ENCODE measurements around the gene ACAT2.

ACAT2 gene

DNA sequence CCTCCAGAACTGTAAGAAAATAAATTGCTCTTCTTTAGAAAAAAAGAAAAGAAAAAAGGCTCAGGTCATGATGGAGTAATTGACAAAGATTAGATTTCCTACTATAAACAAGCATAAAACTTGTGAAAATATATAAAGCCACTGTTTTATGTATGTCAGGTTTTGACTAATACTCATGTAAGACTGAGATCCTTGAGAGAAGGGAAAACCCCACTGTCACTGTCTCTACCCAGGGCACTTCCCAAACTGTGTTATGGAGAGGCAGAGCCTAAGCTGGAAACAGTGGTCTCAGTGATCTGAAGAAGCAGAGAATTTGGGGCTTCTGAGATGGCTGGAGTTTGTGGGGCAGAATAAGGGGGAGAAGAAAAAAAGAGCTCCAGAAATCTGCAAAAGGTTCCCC, 7.6 kb downstream of the ACAT2 start:
- POLR2A ChIA-PET: interaction anchor here (0.6 to 2.6 kb wide), 2 partner anchors 19 to 38 kb away, joined by 4 to 10 read pairs; partner anchors contain the start of gene TCP1
- TF ChIP-seq ZNF843 (tag by site-specific recombination; IDR thresholded peaks at IDR 0.05) (no peak), ZBTB20 (tag by site-specific recombination; IDR thresholded peaks at IDR 0.05) (no peak), ZNF24 (tag by site-specific recombination; IDR thresholded peaks at IDR 0.05) (no peak), ZNF501 (tag by site-specific recombination; IDR thresholded peaks at IDR 0.05) (no peak), ZNF76 (tag by site-specific recombination; IDR thresholded peaks at IDR 0.05; ENCODE audit: borderline replicate concordance, low read depth) (no peak), ZSCAN23 (tag by site-specific recombination; IDR thresholded peaks at IDR 0.05) (no peak), SP2 (tag by site-specific recombination; IDR thresholded peaks at IDR 0.05) (no peak), ZNF221 (tag by site-specific recombination; IDR thresholded peaks at IDR 0.05; ENCODE audit: borderline replicate concordance) (no peak), ZNF837 (tag by site-specific recombination; IDR thresholded peaks at IDR 0.05) (no peak), ZNF624 (tag by site-specific recombination; IDR thresholded peaks at IDR 0.05) (no peak), ZNF670 (tag by site-specific recombination; IDR thresholded peaks at IDR 0.05; ENCODE audit: low read depth) (no peak), KLF8 (tag by site-specific recombination; IDR thresholded peaks at IDR 0.05) (no peak), ZNF629 (tag by site-specific recombination; IDR thresholded peaks at IDR 0.05) (no peak)
- TF ChIP-seq, protein P1, sequence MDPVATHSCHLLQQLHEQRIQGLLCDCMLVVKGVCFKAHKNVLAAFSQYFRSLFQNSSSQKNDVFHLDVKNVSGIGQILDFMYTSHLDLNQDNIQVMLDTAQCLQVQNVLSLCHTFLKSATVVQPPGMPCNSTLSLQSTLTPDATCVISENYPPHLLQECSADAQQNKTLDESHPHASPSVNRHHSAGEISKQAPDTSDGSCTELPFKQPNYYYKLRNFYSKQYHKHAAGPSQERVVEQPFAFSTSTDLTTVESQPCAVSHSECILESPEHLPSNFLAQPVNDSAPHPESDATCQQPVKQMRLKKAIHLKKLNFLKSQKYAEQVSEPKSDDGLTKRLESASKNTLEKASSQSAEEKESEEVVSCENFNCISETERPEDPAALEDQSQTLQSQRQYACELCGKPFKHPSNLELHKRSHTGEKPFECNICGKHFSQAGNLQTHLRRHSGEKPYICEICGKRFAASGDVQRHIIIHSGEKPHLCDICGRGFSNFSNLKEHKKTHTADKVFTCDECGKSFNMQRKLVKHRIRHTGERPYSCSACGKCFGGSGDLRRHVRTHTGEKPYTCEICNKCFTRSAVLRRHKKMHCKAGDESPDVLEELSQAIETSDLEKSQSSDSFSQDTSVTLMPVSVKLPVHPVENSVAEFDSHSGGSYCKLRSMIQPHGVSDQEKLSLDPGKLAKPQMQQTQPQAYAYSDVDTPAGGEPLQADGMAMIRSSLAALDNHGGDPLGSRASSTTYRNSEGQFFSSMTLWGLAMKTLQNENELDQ (tag by site-specific recombination; IDR thresholded peaks at IDR 0.05; ENCODE audit: low read depth): no peak
- TF ChIP-seq, protein P2, sequence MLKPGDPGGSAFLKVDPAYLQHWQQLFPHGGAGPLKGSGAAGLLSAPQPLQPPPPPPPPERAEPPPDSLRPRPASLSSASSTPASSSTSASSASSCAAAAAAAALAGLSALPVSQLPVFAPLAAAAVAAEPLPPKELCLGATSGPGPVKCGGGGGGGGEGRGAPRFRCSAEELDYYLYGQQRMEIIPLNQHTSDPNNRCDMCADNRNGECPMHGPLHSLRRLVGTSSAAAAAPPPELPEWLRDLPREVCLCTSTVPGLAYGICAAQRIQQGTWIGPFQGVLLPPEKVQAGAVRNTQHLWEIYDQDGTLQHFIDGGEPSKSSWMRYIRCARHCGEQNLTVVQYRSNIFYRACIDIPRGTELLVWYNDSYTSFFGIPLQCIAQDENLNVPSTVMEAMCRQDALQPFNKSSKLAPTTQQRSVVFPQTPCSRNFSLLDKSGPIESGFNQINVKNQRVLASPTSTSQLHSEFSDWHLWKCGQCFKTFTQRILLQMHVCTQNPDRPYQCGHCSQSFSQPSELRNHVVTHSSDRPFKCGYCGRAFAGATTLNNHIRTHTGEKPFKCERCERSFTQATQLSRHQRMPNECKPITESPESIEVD (tag by site-specific recombination; IDR thresholded peaks at IDR 0.05): no peak
- TF ChIP-seq, protein P3, sequence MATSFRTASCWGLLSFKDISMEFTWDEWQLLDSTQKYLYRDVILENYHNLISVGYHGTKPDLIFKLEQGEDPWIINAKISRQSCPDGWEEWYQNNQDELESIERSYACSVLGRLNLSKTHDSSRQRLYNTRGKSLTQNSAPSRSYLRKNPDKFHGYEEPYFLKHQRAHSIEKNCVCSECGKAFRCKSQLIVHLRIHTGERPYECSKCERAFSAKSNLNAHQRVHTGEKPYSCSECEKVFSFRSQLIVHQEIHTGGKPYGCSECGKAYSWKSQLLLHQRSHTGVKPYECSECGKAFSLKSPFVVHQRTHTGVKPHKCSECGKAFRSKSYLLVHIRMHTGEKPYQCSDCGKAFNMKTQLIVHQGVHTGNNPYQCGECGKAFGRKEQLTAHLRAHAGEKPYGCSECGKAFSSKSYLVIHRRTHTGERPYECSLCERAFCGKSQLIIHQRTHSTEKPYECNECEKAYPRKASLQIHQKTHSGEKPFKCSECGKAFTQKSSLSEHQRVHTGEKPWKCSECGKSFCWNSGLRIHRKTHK (tag by site-specific recombination; IDR thresholded peaks at IDR 0.05): no peak
- TF ChIP-seq, protein P4, sequence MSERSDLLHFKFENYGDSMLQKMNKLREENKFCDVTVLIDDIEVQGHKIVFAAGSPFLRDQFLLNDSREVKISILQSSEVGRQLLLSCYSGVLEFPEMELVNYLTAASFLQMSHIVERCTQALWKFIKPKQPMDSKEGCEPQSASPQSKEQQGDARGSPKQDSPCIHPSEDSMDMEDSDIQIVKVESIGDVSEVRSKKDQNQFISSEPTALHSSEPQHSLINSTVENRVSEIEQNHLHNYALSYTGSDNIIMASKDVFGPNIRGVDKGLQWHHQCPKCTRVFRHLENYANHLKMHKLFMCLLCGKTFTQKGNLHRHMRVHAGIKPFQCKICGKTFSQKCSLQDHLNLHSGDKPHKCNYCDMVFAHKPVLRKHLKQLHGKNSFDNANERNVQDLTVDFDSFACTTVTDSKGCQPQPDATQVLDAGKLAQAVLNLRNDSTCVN (tag by site-specific recombination; optimal IDR thresholded peaks at IDR 0.05): no peak
- CTCF ChIA-PET: interaction anchor here (1.2 kb wide), 1 partner anchor 9 kb away, joined by 3 read pairs; no protein-coding TSS in a partner anchor
- no peak overlapping the region for H3K27ac ChIP-seq (ENCODE audit: extremely low read depth, low read depth, low read length)
- no peak overlapping the region for H3K4me3 ChIP-seq (ENCODE audit: low read depth, low read length)
- H3K36me3 ChIP-seq (ENCODE audit: control insufficient read depth in 2 of 2, insufficient read depth in 1 of 2, low read length in 2 of 2): peaks cover 69 to 95% of the 10 kb centered on the region in 2 experiments
- no peaks in the 10 kb centered on the region for H3K4me1 ChIP-seq (ENCODE audit: control insufficient read depth, insufficient read depth, low read length)
- H3K9me3 ChIP-seq (ENCODE audit: control insufficient read depth, insufficient read depth, low read depth, low read length): no peaks in the 10 kb centered on the region

DNA sequence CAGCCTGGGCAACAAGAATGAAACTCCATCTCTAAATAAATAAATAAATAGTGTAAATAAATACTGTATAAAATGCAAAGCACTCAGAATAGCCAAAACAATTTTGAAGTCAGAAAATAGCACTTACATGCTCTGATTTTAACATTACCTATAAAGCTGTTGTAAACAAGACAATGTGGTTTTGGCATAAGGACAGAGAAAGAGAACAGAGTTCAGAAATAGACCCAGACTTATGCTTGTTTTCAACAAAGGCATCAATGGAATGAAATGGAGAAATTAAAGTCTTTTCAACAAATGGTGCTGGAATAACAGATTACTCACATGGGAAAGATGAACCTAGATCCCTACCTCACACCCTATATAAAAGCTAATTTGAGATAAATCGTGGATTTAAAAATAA, 10.4 kb downstream of the ACAT2 start:
- ChIA-PET POLR2A (interaction anchor here (0.8 to 2.0 kb wide), 4 partner anchors 8 to 45 kb away, joined by 3 to 9 read pairs (median 6); partner anchors contain the start of genes ACAT2, TCP1 and WTAP), CTCF (no interaction called here)
- H3K4me3 ChIP-seq (ENCODE audit: low read depth, low read length): no peak overlapping the region
- H3K27ac ChIP-seq (ENCODE audit: extremely low read depth, low read depth, low read length): no peak overlapping the region
- peaks cover 60 to 94% of the 10 kb centered on the region in 2 experiments for H3K36me3 ChIP-seq (ENCODE audit: control insufficient read depth in 2 of 2, insufficient read depth in 1 of 2, low read length in 2 of 2)
- no peaks in the 10 kb centered on the region for H3K9me3 ChIP-seq (ENCODE audit: control insufficient read depth, insufficient read depth, low read depth, low read length)
- H3K4me1 ChIP-seq (ENCODE audit: control insufficient read depth, insufficient read depth, low read length): no peaks in the 10 kb centered on the region
- TF ChIP-seq, protein P5, sequence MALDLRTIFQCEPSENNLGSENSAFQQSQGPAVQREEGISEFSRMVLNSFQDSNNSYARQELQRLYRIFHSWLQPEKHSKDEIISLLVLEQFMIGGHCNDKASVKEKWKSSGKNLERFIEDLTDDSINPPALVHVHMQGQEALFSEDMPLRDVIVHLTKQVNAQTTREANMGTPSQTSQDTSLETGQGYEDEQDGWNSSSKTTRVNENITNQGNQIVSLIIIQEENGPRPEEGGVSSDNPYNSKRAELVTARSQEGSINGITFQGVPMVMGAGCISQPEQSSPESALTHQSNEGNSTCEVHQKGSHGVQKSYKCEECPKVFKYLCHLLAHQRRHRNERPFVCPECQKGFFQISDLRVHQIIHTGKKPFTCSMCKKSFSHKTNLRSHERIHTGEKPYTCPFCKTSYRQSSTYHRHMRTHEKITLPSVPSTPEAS (tag by site-specific recombination; IDR thresholded peaks at IDR 0.05): no peak
- no peak for TF ChIP-seq ZNF2 (tag by site-specific recombination; IDR thresholded peaks at IDR 0.05)
- TF ChIP-seq ZNF549 (tag by site-specific recombination; IDR thresholded peaks at IDR 0.05): no peak
- TF ChIP-seq ZNF302 (tag by site-specific recombination; IDR thresholded peaks at IDR 0.05; ENCODE audit: low read depth): no peak
- TF ChIP-seq, protein P6, sequence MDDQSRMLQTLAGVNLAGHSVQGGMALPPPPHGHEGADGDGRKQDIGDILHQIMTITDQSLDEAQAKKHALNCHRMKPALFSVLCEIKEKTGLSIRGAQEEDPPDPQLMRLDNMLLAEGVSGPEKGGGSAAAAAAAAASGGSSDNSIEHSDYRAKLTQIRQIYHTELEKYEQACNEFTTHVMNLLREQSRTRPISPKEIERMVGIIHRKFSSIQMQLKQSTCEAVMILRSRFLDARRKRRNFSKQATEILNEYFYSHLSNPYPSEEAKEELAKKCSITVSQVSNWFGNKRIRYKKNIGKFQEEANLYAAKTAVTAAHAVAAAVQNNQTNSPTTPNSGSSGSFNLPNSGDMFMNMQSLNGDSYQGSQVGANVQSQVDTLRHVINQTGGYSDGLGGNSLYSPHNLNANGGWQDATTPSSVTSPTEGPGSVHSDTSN (CRISPR knock-in tag; IDR thresholded peaks at IDR 0.05): no peak
- TF ChIP-seq, protein P1 (tag by site-specific recombination; IDR thresholded peaks at IDR 0.05; ENCODE audit: low read depth): no peak
- no peak for TF ChIP-seq ZNF529 (tag by site-specific recombination; IDR thresholded peaks at IDR 0.05; ENCODE audit: insufficient replicate concordance)
- TF ChIP-seq ZXDB (tag by site-specific recombination; IDR thresholded peaks at IDR 0.05): no peak
